Measurements from ENCODE around the gene ANO7. TPM values are rescaled to one million over a fixed set of nuclear protein-coding genes. Genes with fewer than 3 reads are reported as not detected.
A peak's percentile ranks its signal among the peaks of the same experiment; 100 is the strongest.

Gene ANO7
- total and polyA plus RNA-seq, 2 of the 13 experiments (the other 11 are each of a cell fraction or from before 2014, with no cell fraction given), result 4.1 to 4.9 TPM

GRCh38 chr2:241142593-241142992, 45.9 kb upstream of the ANO7 start (continued):
- TF ChIP-seq, protein P1, sequence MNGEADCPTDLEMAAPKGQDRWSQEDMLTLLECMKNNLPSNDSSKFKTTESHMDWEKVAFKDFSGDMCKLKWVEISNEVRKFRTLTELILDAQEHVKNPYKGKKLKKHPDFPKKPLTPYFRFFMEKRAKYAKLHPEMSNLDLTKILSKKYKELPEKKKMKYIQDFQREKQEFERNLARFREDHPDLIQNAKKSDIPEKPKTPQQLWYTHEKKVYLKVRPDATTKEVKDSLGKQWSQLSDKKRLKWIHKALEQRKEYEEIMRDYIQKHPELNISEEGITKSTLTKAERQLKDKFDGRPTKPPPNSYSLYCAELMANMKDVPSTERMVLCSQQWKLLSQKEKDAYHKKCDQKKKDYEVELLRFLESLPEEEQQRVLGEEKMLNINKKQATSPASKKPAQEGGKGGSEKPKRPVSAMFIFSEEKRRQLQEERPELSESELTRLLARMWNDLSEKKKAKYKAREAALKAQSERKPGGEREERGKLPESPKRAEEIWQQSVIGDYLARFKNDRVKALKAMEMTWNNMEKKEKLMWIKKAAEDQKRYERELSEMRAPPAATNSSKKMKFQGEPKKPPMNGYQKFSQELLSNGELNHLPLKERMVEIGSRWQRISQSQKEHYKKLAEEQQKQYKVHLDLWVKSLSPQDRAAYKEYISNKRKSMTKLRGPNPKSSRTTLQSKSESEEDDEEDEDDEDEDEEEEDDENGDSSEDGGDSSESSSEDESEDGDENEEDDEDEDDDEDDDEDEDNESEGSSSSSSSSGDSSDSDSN (CRISPR knock-in tag; IDR thresholded peaks at IDR 0.05), result no peak
- TF ChIP-seq KAT8 (CRISPR knock-in tag; IDR thresholded peaks at IDR 0.05) (no peak), HNF4A (CRISPR knock-in tag; IDR thresholded peaks at IDR 0.05) (peak; percentile 29; the same call in 1 of the 2 replicates), ZNF337 (CRISPR knock-in tag; IDR thresholded peaks at IDR 0.05; ENCODE audit: borderline replicate concordance, low read depth) (no peak)

DNA sequence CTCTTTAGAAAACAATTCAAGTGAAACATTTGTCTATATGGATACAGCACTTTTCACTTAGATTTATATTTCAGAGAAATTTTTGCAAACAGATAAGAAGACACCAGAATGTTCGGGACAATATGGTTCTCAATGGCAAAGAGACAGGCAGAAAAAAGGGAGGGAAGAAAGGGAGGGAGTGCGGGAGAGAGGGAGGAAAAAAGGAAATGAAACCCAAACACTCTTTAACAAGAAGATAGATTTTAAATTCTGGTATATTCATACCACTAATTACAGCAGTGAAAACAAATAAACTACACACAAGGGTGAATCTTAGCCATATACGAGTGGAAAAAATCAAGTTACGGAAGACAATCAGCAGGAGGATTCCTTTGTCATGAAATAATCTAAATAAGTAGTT, 42.2 kb upstream of the ANO7 start:
- H3K79me2 ChIP-seq (ENCODE audit: insufficient read depth, low read length), result peaks cover 18% of the 10 kb centered on the region
- H3K4me2 ChIP-seq (ENCODE audit: low read depth, low read length), result no peak overlapping the region
- H3K4me3 ChIP-seq (replicated peaks in 1 of 3; ENCODE audit: insufficient read depth in 1 of 3, low read depth in 2 of 3, low read length in 3 of 3), result no peak overlapping the region
- intact Hi-C loops (cut with micrococcal nuclease; ENCODE audit: unreplicated experiment), result no loop called here
- no TSS peak for BruUV-seq (replicated peaks)
- no peaks in the 10 kb centered on the region for H3K9me3 ChIP-seq (ENCODE audit: low read length)
- no peak for ATAC-seq
- no peaks in the 10 kb centered on the region for H3K36me3 ChIP-seq (replicated peaks in 1 of 2; ENCODE audit: control insufficient read depth in 1 of 2, insufficient read depth in 2 of 2, low read length in 2 of 2)
- in situ Hi-C loops (cut with HindIII; ENCODE audit: extremely low pct_ligation_motif_present, low pct_unique_long_range_greater_than_20kb), result no loop called here
- POLR2A ChIA-PET, result no interaction called here
- H2AFZ ChIP-seq (ENCODE audit: low read length), result no peak overlapping the region
- no peak for FAIRE-seq
- DNase-seq (ENCODE audit: low spot score), result no peak
- H3K4me1 ChIP-seq (ENCODE audit: insufficient read depth, low read length), result peaks cover 28% of the 10 kb centered on the region
- H3K9ac ChIP-seq (ENCODE audit: insufficient read depth, low read depth, low read length), result no peak overlapping the region
- no peaks in the 10 kb centered on the region for H4K20me1 ChIP-seq (ENCODE audit: insufficient read depth, low read length)
- no peaks in the 10 kb centered on the region; a peak in 1 of 5 replicates for H3K27me3 ChIP-seq (ENCODE audit: control insufficient read depth in 1 of 2, insufficient read depth in 2 of 2, low read length in 2 of 2)
- H3K27ac ChIP-seq (ENCODE audit: extremely low read length, insufficient read depth, low read length), result no peak overlapping the region
- CTCF ChIA-PET (ENCODE audit: low intra/inter-chr PET ratio, low total read pairs), result no interaction called here
- WGBS (ENCODE audit: low lambda C conversion rate), result 96% methylated on average over 4 of the region's 4 CpGs
- TF ChIP-seq PPARG (CRISPR knock-in tag; conservative IDR thresholded peaks at IDR 0.05) (no peak), MATR3 (CRISPR knock-in tag; IDR thresholded peaks at IDR 0.05) (no peak), SNRNP70 (IDR thresholded peaks at IDR 0.05; ENCODE audit: low read depth, low read length) (no peak), ZNF740 (CRISPR knock-in tag; IDR thresholded peaks at IDR 0.05) (no peak), ZMYM4 (CRISPR knock-in tag; IDR thresholded peaks at IDR 0.05) (no peak), ZNF3 (CRISPR knock-in tag; IDR thresholded peaks at IDR 0.05) (no peak), EEA1 (CRISPR knock-in tag; IDR thresholded peaks at IDR 0.05; ENCODE audit: borderline replicate concordance) (no peak), DR1 (CRISPR knock-in tag; IDR thresholded peaks at IDR 0.05) (no peak), CENPT (CRISPR knock-in tag; IDR thresholded peaks at IDR 0.05; ENCODE audit: low read depth) (no peak), ZNF629 (CRISPR knock-in tag; conservative IDR thresholded peaks at IDR 0.05) (no peak), ERF (CRISPR knock-in tag; IDR thresholded peaks at IDR 0.05) (no peak), ZNF780A (CRISPR knock-in tag; IDR thresholded peaks at IDR 0.05) (no peak), TCF12 (IDR thresholded peaks at IDR 0.05) (no peak), TCF12 (CRISPR knock-in tag; IDR thresholded peaks at IDR 0.05) (no peak)
- TF ChIP-seq, protein P1 (CRISPR knock-in tag; IDR thresholded peaks at IDR 0.05), result no peak
